ENCODE results near the gene NT5DC3. TPM values are rescaled to one million over a fixed set of nuclear protein-coding genes. Genes with fewer than 3 reads are reported as not detected.

Gene NT5DC3
- total RNA-seq, 1 experiment from 2014 or later: 9.5 TPM

DNA sequence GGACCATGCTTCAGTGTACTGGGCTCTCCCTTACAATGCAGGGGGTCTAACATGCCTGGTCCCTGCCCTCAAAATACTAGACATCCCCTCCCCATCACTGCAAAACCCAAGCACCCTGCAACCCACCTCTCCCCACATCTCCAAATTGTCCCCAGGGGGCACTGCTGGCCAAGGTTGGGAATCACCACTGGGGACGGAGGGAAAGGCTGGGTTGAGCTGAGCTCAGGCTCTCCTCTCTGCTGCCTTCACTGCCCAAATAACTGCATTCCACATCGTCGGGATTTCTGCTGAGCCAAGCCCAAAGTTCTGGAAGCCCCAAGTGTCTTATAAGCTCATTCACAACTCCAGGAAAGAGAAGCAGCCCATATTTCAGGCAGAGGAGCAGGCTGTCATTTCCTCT, 69.6 kb downstream of the NT5DC3 start:
- Mint-ChIP-seq H3K4me3 (ENCODE audit: unreplicated experiment) (no peak overlapping the region), H3K9me3 (ENCODE audit: unreplicated experiment) (no peaks in the 10 kb centered on the region), H3K36me3 (ENCODE audit: insufficient read depth, unreplicated experiment) (peaks cover 11% of the 10 kb centered on the region), H3K4me1 (ENCODE audit: low read depth, unreplicated experiment) (peaks cover 7% of the 10 kb centered on the region), H3K27ac (ENCODE audit: unreplicated experiment) (no peak overlapping the region), H3K27me3 (ENCODE audit: insufficient read depth, unreplicated experiment) (no peaks in the 10 kb centered on the region)
- peak; percentile 50 to 66 for DNase-seq
- ChIA-PET POLR2A (no interaction called here), CTCF (interaction anchor here (0.6 to 1.0 kb wide), 4 partner anchors 9 to 159 kb away, joined by 3 to 5 read pairs (median 4); partner anchors contain the start of gene HSP90B1)
- Histone ChIP-seq H3K4me1 (no peaks in the 10 kb centered on the region), H3K27me3 (replicated peaks; ENCODE audit: control insufficient read depth, insufficient read depth, low read length) (no peaks in the 10 kb centered on the region), H3K4me3 (ENCODE audit: low read depth, low read length) (no peak overlapping the region), H3K9me3 (no peaks in the 10 kb centered on the region), H3K36me3 (ENCODE audit: control insufficient read depth, insufficient read depth, low read length) (no peaks in the 10 kb centered on the region)
- no TSS peak for BruUV-seq (replicated peaks)
- intact Hi-C loops (cut with micrococcal nuclease; ENCODE audit: unreplicated experiment): loop anchor here (1.0 kb wide), 1 partner anchor 99 kb away; no protein-coding TSS in a partner anchor
- TF ChIP-seq, protein P1, sequence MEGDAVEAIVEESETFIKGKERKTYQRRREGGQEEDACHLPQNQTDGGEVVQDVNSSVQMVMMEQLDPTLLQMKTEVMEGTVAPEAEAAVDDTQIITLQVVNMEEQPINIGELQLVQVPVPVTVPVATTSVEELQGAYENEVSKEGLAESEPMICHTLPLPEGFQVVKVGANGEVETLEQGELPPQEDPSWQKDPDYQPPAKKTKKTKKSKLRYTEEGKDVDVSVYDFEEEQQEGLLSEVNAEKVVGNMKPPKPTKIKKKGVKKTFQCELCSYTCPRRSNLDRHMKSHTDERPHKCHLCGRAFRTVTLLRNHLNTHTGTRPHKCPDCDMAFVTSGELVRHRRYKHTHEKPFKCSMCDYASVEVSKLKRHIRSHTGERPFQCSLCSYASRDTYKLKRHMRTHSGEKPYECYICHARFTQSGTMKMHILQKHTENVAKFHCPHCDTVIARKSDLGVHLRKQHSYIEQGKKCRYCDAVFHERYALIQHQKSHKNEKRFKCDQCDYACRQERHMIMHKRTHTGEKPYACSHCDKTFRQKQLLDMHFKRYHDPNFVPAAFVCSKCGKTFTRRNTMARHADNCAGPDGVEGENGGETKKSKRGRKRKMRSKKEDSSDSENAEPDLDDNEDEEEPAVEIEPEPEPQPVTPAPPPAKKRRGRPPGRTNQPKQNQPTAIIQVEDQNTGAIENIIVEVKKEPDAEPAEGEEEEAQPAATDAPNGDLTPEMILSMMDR (IDR thresholded peaks at IDR 0.05; ENCODE audit: insufficient read depth in 1 of 2, low read depth in 1 of 2, low read length in 1 of 2, severe bottlenecking in 1 of 2, unreplicated experiment in 1 of 2): peak; percentile 43 to 73

DNA sequence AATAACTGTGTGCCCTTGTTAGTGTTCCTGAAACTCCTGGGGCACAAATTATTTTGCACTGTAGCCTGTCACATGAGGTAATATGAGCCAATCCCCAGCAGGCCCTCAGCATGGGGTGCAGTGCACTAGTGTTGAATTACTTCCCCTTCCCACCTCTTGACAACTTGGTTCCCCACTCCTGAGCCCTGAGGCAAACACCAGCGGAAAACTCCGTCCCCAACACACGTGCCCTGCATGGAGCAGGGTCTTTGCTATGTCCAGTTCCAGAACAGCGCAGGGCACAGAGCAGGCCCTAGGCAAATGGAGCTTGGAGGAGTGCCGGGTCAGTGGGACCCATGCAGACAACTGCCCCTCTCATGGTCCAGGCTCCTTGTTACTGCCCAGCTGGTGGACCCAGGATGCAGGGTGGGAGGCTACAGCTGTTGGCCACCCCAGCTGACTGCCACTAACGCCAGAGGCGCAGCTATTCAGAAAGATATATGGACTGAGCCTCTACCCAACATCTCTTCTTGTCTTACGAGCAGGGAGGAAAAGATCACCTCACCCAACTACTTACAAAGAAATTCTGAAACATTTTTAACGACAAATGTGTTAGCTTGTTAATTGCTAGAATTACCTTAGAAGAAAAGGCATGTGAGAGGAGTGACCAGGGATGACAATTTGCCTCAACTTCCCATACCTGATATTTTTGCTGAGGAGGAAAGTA, 71.6 kb downstream of the NT5DC3 start:
- Histone ChIP-seq H3K36me3 (ENCODE audit: control insufficient read depth, insufficient read depth, low read length) (no peaks in the 10 kb centered on the region), H3K4me3 (ENCODE audit: low read depth, low read length) (no peak overlapping the region), H3K9me3 (no peaks in the 10 kb centered on the region), H3K27me3 (replicated peaks; ENCODE audit: control insufficient read depth, insufficient read depth, low read length) (no peaks in the 10 kb centered on the region), H3K4me1 (no peaks in the 10 kb centered on the region)
- intact Hi-C loops (cut with micrococcal nuclease; ENCODE audit: unreplicated experiment): no loop called here
- H3K4me1 Mint-ChIP-seq (ENCODE audit: low read depth, unreplicated experiment): peaks cover 7% of the 10 kb centered on the region
- CTCF ChIA-PET: interaction anchor here (0.5 kb wide), 1 partner anchor 101 kb away, joined by 4 read pairs; no protein-coding TSS in a partner anchor
- no TSS peak for BruUV-seq (replicated peaks)
- TF ChIP-seq, protein P1 (IDR thresholded peaks at IDR 0.05; ENCODE audit: insufficient read depth in 1 of 2, low read depth in 1 of 2, low read length in 1 of 2, severe bottlenecking in 1 of 2, unreplicated experiment in 1 of 2): no peak
- no peak for DNase-seq
- no peak overlapping the region for H3K4me3 Mint-ChIP-seq (ENCODE audit: unreplicated experiment)
- H3K9me3 Mint-ChIP-seq (ENCODE audit: unreplicated experiment): no peaks in the 10 kb centered on the region
- no peaks in the 10 kb centered on the region for H3K36me3 Mint-ChIP-seq (ENCODE audit: insufficient read depth, unreplicated experiment)
- no peak overlapping the region for H3K27ac Mint-ChIP-seq (ENCODE audit: unreplicated experiment)
- no peaks in the 10 kb centered on the region for H3K27me3 Mint-ChIP-seq (ENCODE audit: insufficient read depth, unreplicated experiment)
- POLR2A ChIA-PET: no interaction called here

DNA sequence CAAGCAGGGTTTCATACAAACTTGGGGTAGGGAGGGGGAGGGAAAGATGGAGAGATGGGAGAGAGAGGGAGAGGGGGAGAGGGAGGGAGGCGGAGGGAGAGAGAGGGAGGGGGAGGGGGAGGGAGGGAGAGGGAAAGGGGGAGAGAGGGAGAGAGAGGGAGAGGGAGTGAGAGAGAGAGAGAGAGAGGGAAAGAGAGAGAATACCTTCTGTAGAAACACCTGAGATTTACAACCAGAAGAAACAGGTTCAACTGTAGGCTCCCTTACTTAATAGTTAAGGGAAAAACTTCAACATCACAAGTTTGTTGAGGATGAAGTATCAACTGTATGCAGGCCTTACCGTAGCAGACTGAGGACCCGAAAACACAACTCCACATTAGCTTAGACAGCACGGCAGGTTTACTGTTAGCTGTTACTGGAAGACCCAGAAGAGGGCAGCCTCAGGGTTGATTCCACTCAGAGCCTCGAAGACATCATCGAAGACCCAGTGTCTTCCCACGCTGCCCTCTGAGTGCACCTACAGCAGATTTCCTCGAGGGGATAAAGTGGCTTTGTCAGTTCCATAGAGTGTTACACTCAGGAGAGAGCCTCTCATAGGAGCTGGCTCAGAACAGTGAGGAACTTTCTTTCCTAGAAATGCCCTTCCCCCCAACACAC, 72.4 kb downstream of the NT5DC3 start:
- Histone ChIP-seq H3K36me3 (ENCODE audit: control insufficient read depth, insufficient read depth, low read length) (no peaks in the 10 kb centered on the region), H3K4me1 (no peaks in the 10 kb centered on the region), H3K9me3 (no peaks in the 10 kb centered on the region), H3K27me3 (replicated peaks; ENCODE audit: control insufficient read depth, insufficient read depth, low read length) (no peaks in the 10 kb centered on the region), H3K4me3 (ENCODE audit: low read depth, low read length) (no peak overlapping the region)
- H3K4me3 Mint-ChIP-seq (ENCODE audit: unreplicated experiment): no peak overlapping the region
- peaks cover 6% of the 10 kb centered on the region for H3K4me1 Mint-ChIP-seq (ENCODE audit: low read depth, unreplicated experiment)
- H3K9me3 Mint-ChIP-seq (ENCODE audit: unreplicated experiment): no peaks in the 10 kb centered on the region
- intact Hi-C loops (cut with micrococcal nuclease; ENCODE audit: unreplicated experiment): no loop called here
- H3K27ac Mint-ChIP-seq (ENCODE audit: unreplicated experiment): no peak overlapping the region
- CTCF ChIA-PET: no interaction called here
- BruUV-seq (replicated peaks): no TSS peak
- TF ChIP-seq, protein P1 (IDR thresholded peaks at IDR 0.05; ENCODE audit: insufficient read depth in 1 of 2, low read depth in 1 of 2, low read length in 1 of 2, severe bottlenecking in 1 of 2, unreplicated experiment in 1 of 2): no peak
- no peak for DNase-seq
- H3K36me3 Mint-ChIP-seq (ENCODE audit: insufficient read depth, unreplicated experiment): no peaks in the 10 kb centered on the region
- no peaks in the 10 kb centered on the region for H3K27me3 Mint-ChIP-seq (ENCODE audit: insufficient read depth, unreplicated experiment)
- POLR2A ChIA-PET: no interaction called here
